ENCODE results near the gene RNF167.

The RNF167 gene

DNA sequence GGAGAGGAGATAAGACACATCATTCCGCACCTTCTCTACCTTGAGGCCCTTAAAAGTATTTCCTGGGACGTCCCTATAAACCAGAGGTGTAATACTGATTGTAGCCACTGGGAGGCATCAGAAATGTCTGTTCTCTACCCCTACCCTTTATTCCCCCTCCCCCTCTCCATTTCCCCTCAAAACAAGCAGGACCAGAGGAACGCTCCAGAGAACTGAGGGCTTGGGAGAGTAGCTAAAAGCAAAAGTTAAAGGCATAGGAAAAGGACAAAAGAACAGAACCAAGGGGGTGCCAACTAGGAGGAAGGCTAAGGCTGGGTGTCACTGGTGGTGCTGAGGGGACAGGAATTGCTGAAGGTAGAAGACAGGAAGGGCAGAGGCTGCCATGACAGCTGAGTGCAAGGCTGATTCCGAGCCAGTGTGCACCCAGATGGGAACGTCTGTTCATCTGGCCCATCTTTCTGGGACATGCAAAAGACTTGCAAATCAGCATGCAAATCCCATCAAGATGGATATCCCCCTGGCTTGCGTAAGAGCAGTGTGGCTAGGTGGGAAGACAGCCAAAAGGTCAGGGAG, 40.7 kb downstream of the RNF167 start:
- peak; percentile 57 for DNase-seq (ENCODE audit: low read depth)
- TF ChIP-seq, protein P1, sequence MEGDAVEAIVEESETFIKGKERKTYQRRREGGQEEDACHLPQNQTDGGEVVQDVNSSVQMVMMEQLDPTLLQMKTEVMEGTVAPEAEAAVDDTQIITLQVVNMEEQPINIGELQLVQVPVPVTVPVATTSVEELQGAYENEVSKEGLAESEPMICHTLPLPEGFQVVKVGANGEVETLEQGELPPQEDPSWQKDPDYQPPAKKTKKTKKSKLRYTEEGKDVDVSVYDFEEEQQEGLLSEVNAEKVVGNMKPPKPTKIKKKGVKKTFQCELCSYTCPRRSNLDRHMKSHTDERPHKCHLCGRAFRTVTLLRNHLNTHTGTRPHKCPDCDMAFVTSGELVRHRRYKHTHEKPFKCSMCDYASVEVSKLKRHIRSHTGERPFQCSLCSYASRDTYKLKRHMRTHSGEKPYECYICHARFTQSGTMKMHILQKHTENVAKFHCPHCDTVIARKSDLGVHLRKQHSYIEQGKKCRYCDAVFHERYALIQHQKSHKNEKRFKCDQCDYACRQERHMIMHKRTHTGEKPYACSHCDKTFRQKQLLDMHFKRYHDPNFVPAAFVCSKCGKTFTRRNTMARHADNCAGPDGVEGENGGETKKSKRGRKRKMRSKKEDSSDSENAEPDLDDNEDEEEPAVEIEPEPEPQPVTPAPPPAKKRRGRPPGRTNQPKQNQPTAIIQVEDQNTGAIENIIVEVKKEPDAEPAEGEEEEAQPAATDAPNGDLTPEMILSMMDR (IDR thresholded peaks at IDR 0.05; ENCODE audit: insufficient read depth, low read depth, low read length, missing control alignments), result peak; percentile 73
- H3K4me3 ChIP-seq (ENCODE audit: low read length), result no peak overlapping the region

DNA sequence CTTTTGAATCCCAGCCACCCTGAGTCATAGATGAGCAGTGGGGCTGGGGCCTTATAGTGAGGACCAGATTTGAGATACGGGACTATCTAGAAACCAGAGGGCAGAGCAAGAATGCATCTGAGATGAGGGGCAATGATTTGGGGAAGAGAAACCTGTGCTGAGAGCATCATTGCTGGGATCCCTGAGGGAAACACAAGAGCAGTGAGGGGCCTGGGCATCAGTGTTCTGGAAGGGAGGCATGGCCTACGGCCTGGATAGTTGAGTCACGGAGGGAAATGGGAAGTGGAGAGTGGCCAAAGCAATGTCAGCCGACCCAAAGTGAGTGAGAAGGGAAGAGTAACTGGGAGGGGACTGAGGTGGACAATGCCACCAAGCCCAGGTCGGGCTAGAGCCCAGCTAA, 42.2 kb downstream of the RNF167 start:
- no peak overlapping the region for H3K4me3 ChIP-seq (ENCODE audit: low read length)
- no peak for DNase-seq (ENCODE audit: low read depth)

DNA sequence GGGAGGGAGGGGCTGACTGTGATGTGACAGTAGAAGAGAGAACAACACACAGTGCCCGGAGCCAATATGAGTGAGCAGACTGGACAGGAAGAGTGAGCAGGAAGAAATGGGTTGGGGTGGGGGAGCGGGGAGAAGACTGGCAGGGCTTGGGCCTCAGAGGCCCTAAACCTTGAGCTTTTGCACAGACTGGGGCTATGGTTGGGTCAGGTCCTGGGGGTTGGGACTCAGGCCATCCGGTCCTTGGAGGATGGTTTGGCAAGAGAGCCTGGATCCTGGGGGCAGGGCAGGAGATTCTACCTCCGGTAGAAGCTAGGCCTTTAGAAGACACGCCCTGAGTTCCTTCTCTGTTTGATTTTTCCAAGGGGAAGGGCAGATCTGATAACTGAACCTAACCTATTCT, 46.3 kb downstream of the RNF167 start:
- H3K4me3 ChIP-seq (ENCODE audit: low read length), result peak overlapping the region; percentile 73
- peak; percentile 67 for DNase-seq (ENCODE audit: low read depth)
- TF ChIP-seq, protein P1 (IDR thresholded peaks at IDR 0.05; ENCODE audit: insufficient read depth, low read depth, low read length, missing control alignments), result no peak

More for the DNA sequence above, 42.2 kb downstream of the RNF167 start:
- TF ChIP-seq, protein P1 (IDR thresholded peaks at IDR 0.05; ENCODE audit: insufficient read depth, low read depth, low read length, missing control alignments), result no peak

DNA sequence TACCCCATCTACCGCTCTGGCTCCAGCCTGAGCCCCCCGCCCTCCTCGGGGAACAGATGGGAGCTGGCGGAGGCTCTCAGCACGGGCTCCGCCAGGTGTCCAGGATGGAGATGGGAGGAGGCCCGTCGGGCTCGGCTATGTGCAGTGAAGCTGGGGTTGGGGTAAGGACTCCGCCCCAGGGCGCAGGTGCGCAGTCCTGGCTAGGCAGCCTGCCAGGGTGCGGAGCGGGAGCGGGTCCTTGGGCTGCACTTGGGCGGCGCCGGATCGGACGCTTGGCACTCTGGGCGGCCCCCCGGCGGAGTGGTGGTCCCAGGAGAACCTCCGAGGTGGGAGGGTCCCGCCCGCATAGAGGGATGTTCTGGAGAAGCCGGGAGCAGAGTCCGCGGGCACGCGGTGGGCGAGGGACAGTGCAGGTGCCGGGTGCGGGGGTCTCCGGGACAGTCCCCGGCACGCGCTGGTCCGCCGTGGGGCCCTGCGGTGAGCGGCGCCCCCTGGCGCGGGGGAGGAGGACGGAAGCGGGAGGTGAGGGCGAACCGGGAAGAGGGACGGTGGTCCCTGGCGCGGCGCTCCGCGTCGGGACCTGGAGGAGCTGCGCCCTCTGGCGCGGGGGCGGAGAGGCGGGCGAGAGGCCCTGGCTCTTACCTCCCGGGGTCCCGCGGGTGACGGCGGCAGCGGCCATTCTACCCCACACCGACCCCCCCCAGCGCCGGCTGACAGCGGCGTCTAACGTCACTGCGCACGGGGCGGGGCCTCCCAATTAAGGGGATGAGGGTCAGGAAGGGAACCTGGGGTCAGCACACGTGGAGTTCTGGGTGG, 47.1 kb downstream of the RNF167 start, which contains the start of gene CAMTA2:
Gene CAMTA2 (minus strand): TSS at position 725 of the 816 bp plus-strand sequence. CDS start 1,453 bp downstream, outside the sequence.
- TF ChIP-seq, protein P1 (IDR thresholded peaks at IDR 0.05; ENCODE audit: insufficient read depth, low read depth, low read length, missing control alignments), result peak; percentile 28
- peak within 1 kb of the TSS; percentile 73 for H3K4me3 ChIP-seq (ENCODE audit: low read length)
- peak; percentile 64 for DNase-seq (ENCODE audit: low read depth)

DNA sequence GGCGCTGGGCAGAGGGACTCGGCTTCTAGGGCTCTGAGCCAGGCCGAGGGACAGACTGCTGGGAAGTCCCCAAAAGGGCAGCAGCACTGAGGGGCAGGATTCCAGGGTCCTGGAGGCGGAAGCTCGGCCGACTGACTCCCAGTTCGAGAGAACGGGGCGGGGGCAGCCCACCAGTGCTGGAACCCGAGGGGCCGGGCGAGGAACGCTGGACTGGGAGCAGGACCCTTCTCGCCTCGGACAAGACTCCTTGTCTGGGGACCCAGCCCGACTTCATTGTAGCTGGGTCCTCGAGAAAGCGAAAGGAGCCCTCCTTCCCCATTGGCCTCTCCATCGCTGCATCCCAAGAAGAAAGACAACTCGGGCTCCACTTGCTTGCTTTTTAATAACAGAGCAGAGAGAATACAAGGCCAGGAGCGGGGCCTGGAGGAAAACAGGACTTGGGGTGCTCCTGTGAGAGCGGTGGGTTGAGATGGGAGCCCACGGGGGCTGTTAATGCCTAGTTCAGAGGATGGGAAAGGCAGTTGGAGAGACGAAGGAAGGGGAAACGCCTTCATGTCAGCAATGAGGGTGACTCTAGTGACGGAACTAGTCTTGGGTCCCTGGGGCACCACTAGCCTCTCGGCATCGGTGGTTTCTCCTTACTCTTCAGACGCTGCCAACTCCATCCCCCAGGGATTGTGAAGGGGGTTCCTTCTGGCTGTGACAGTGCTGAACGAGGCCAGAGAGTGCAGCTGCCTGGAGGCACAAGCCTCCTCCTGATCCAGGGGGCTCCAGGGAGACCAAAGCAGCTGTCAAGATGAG, 47.9 kb downstream of the RNF167 start:
- TF ChIP-seq, protein P1 (IDR thresholded peaks at IDR 0.05; ENCODE audit: insufficient read depth, low read depth, low read length, missing control alignments), result no peak
- peak overlapping the region; percentile 73 for H3K4me3 ChIP-seq (ENCODE audit: low read length)
- no peak for DNase-seq (ENCODE audit: low read depth)

DNA sequence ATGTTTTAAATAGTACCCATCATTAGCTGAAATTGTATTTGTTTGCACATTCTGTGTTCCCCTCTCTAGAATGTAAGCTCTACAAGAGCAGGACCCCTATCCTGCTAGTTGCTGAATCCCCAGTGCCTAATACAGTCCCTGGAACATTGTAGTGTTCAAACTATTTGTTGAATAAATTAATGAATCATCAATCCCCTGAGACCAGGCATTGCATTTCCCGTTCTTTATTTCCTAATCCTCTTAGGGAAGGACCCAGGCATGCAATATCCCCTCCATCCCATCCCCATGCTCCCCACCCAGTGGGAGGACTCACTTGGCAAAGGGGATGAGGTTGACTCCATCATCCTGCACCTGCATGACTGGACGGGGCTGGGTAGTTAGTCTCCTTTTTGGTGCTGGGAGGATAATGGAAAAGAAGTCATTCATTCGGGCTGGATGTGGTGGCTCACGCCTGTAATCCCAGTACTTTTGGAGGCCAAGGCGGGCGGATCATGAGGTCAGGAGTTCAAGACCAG, 54.1 kb downstream of the RNF167 start:
- TF ChIP-seq, protein P1 (IDR thresholded peaks at IDR 0.05; ENCODE audit: insufficient read depth, low read depth, low read length, missing control alignments), result no peak
- no peak for DNase-seq (ENCODE audit: low read depth)
- H3K4me3 ChIP-seq (ENCODE audit: low read length), result no peak overlapping the region
